IPS-18c (cell line): ENCODE results near the gene ARFGAP3.

Experiments
- H3K4me3 ChIP-seq: 2 replicates; pipeline ENCODE4 v1.7.0; 2013; ENCODE audit warnings: low read depth, mild to moderate bottlenecking, low read length, moderate library complexity; ENCODE audit not compliant: insufficient read depth
- H3K9me3 ChIP-seq: one replicate; pipeline ENCODE4 v1.6.1; 2013; ENCODE audit warnings: mild to moderate bottlenecking, low read length, moderate library complexity; ENCODE audit not compliant: control insufficient read depth, insufficient read depth

The ARFGAP3 gene

GRCh38 chr22:42887523-42888507 lies 30.7 kb upstream of the ARFGAP3 start:
- Histone ChIP-seq H3K9me3 (no peaks in the 10 kb centered on the region), H3K4me3 (no peak overlapping the region)

GRCh38 chr22:42887120-42887519 lies 30.0 kb upstream of the ARFGAP3 start:
- no peaks in the 10 kb centered on the region for H3K9me3 ChIP-seq
- no peak overlapping the region for H3K4me3 ChIP-seq

GRCh38 chr22:42885446-42885845 lies 28.4 kb upstream of the ARFGAP3 start:
- no peak overlapping the region for H3K4me3 ChIP-seq
- no peaks in the 10 kb centered on the region for H3K9me3 ChIP-seq

GRCh38 chr22:42884616-42885375 lies 27.7 kb upstream of the ARFGAP3 start:
- Histone ChIP-seq H3K4me3 (no peak overlapping the region), H3K9me3 (no peaks in the 10 kb centered on the region)

GRCh38 chr22:42883970-42884369 lies 26.9 kb upstream of the ARFGAP3 start:
- H3K4me3 ChIP-seq: no peak overlapping the region
- H3K9me3 ChIP-seq: no peaks in the 10 kb centered on the region

- H3K4me3 ChIP-seq: no peak overlapping the region
- no peaks in the 10 kb centered on the region for H3K9me3 ChIP-seq
Measured at GRCh38 chr22:42883121-42883520, 26.0 kb upstream of the ARFGAP3 start.

- no peak overlapping the region for H3K4me3 ChIP-seq
- no peaks in the 10 kb centered on the region for H3K9me3 ChIP-seq
Measured at GRCh38 chr22:42881982-42882656, 25.0 kb upstream of the ARFGAP3 start.

- no peaks in the 10 kb centered on the region for H3K9me3 ChIP-seq
- no peak overlapping the region for H3K4me3 ChIP-seq
Measured at GRCh38 chr22:42881298-42881697, 24.2 kb upstream of the ARFGAP3 start.

GRCh38 chr22:42880815-42881214 lies 23.7 kb upstream of the ARFGAP3 start:
- Histone ChIP-seq H3K9me3 (no peaks in the 10 kb centered on the region), H3K4me3 (no peak overlapping the region)

GRCh38 chr22:42879371-42880021 lies 22.4 kb upstream of the ARFGAP3 start:
- Histone ChIP-seq H3K9me3 (no peaks in the 10 kb centered on the region), H3K4me3 (no peak overlapping the region)

- Histone ChIP-seq H3K4me3 (no peak overlapping the region), H3K9me3 (no peaks in the 10 kb centered on the region)
Measured at GRCh38 chr22:42878561-42879305, 21.7 kb upstream of the ARFGAP3 start.

GRCh38 chr22:42877597-42878340 lies 20.7 kb upstream of the ARFGAP3 start:
- Histone ChIP-seq H3K9me3 (no peaks in the 10 kb centered on the region), H3K4me3 (peak overlapping the region; percentile 3; the same call in 1 of the 2 replicates)

GRCh38 chr22:42877158-42877557 lies 20.1 kb upstream of the ARFGAP3 start:
- no peaks in the 10 kb centered on the region for H3K9me3 ChIP-seq
- no peak overlapping the region for H3K4me3 ChIP-seq

GRCh38 chr22:42876041-42876440 lies 19.0 kb upstream of the ARFGAP3 start:
- Histone ChIP-seq H3K9me3 (no peaks in the 10 kb centered on the region), H3K4me3 (no peak overlapping the region)

- H3K9me3 ChIP-seq: no peaks in the 10 kb centered on the region
- H3K4me3 ChIP-seq: no peak overlapping the region
Measured at GRCh38 chr22:42874010-42874409, 16.9 kb upstream of the ARFGAP3 start.

- Histone ChIP-seq H3K9me3 (no peaks in the 10 kb centered on the region), H3K4me3 (no peak overlapping the region)
Measured at GRCh38 chr22:42873356-42873755, 16.3 kb upstream of the ARFGAP3 start.
